CMK (cell line): Measurements from ENCODE around the gene MLYCD.
A peak's percentile ranks its signal among the peaks of the same experiment; 100 is the strongest.

Experiments used
- DNase-seq: peaks from one replicate; pipeline ENCODE4 v3.0.0-alpha.2; 2010; ENCODE audit warnings: low read depth

Gene MLYCD

GRCh38 chr16:83925957-83926725 lies 27.2 kb downstream of the MLYCD start:
- no peak for DNase-seq

- DNase-seq = peak; percentile 11
These were observed 27.9 kb downstream of the MLYCD start for GRCh38 chr16:83926726-83927397.

GRCh38 chr16:83928341-83929055 lies 29.6 kb downstream of the MLYCD start:
- no peak for DNase-seq

- DNase-seq = no peak
These were observed 31.1 kb downstream of the MLYCD start for GRCh38 chr16:83929811-83930555.

- no peak for DNase-seq
These were observed 32.0 kb downstream of the MLYCD start for GRCh38 chr16:83930730-83931500.

GRCh38 chr16:83931556-83931955 lies 32.6 kb downstream of the MLYCD start:
- DNase-seq = no peak

- no peak for DNase-seq
These were observed 33.4 kb downstream of the MLYCD start for GRCh38 chr16:83932304-83932703.

- no peak for DNase-seq
These were observed 34.2 kb downstream of the MLYCD start for GRCh38 chr16:83932955-83933673.

- no peak for DNase-seq
These were observed 35.2 kb downstream of the MLYCD start for GRCh38 chr16:83933885-83934683.

- DNase-seq = no peak
These were observed 35.7 kb downstream of the MLYCD start for GRCh38 chr16:83934684-83934977.

- DNase-seq = no peak
These were observed 36.3 kb downstream of the MLYCD start for GRCh38 chr16:83935005-83935857.

GRCh38 chr16:83935858-83936255 lies 36.9 kb downstream of the MLYCD start:
- DNase-seq = no peak

GRCh38 chr16:83936581-83937165 lies 37.8 kb downstream of the MLYCD start:
- DNase-seq = no peak

GRCh38 chr16:83937267-83937666 lies 38.4 kb downstream of the MLYCD start:
- no peak for DNase-seq

GRCh38 chr16:83937922-83938885 lies 39.3 kb downstream of the MLYCD start:
- DNase-seq = no peak

GRCh38 chr16:83939266-83939855 lies 40.4 kb downstream of the MLYCD start:
- no peak for DNase-seq

GRCh38 chr16:83940119-83940518 lies 41.2 kb downstream of the MLYCD start:
- no peak for DNase-seq
